Right atrium auricular region (tissue), 2 donors: ENCODE data around the gene MRPL1. TPM values are rescaled to one million over a fixed set of nuclear protein-coding genes. Genes with fewer than 3 reads are reported as not detected.
"Not testable (repeated sequence)": the region's sequence is repeated elsewhere in the genome, so short reads cannot be mapped to it uniquely, and the experiment has no call there.

Source experiments
- DNase-seq: peaks from one replicate; pipeline ENCODE4 v3.0.0-alpha.2; 2019; ENCODE audit warnings: low spot score
- H3K27ac ChIP-seq, 2 donors: fragments of 200-600 bp; sonication (generic); 1 replicate in 1 of 2; 2 replicates in 1 of 2; pipeline ENCODE4 v1.5.1; 2016 to 2019
- H3K27me3 ChIP-seq, 2 donors: fragments of 200-600 bp; sonication (generic); one replicate each; pipeline versions ENCODE4 v1.5.1 to v1.6.0; 2017 to 2019
- H3K36me3 ChIP-seq: fragments of 200-600 bp; sonication (generic); one replicate; pipeline ENCODE4 v1.5.1; 2016
- H3K4me1 ChIP-seq, 2 donors: fragments of 200-600 bp; sonication (generic); one replicate each; pipeline versions ENCODE4 v1.5.1 to v1.6.0; 2017 to 2019
- H3K4me3 ChIP-seq, 2 donors: fragments of 200-600 bp; sonication (generic); 1 replicate in 1 of 2; 2 replicates in 1 of 2; pipeline ENCODE4 v1.5.1; 2017 to 2019; ENCODE audit warnings: mild to moderate bottlenecking in 1 of 2, moderate library complexity in 1 of 2
- H3K9me3 ChIP-seq, 2 donors: fragments of 200-600 bp; sonication (generic); one replicate each; pipeline ENCODE4 v1.5.1; 2019
- CTCF ChIP-seq, 2 donors: fragments of 200-600 bp; sonication (generic); IDR thresholded peaks; one replicate each; pipeline ENCODE4 v1.5.1; 2019; ENCODE audit warnings: antibody characterized with exemption in 2 of 2
- total RNA-seq, 2 donors: library from RNA; depleted of rRNA; stranded (reverse); fragments of >200 nt; gene quantifications; one replicate each; pipeline ENCODE4 v1.1.0, GENCODE V29; 2016

The MRPL1 gene
- total RNA-seq, 2 donors from 2014 or later, result 17.4 to 32.0 TPM

GRCh38 chr4:77938560-77938959 is 75.9 kb downstream of the MRPL1 start:
- Histone ChIP-seq H3K27me3 (no peaks in the 10 kb centered on the region), H3K4me3 (no peak overlapping the region), H3K9me3 (no peaks in the 10 kb centered on the region), H3K4me1 (no peaks in the 10 kb centered on the region), H3K36me3 (peaks cover 3% of the 10 kb centered on the region), H3K27ac (no peak overlapping the region)
- DNase-seq, result no peak
- TF ChIP-seq CTCF (IDR thresholded peaks at IDR 0.05), result no peak

- DNase-seq, H3K4me3 ChIP-seq, H3K27ac ChIP-seq, H3K36me3 ChIP-seq, H3K9me3 ChIP-seq, H3K4me1 ChIP-seq, H3K27me3 ChIP-seq: not testable (repeated sequence)
Measured at GRCh38 chr4:77945929-77946328, 83.3 kb downstream of the MRPL1 start.

GRCh38 chr4:77950203-77950602 is 87.6 kb downstream of the MRPL1 start:
- Histone ChIP-seq H3K27me3 (peaks cover 0 to 3% of the 10 kb centered on the region in 2 donors), H3K36me3 (peaks cover 18% of the 10 kb centered on the region), H3K27ac (no peak overlapping the region), H3K4me3 (no peak overlapping the region), H3K9me3 (peaks cover 0 to 9% of the 10 kb centered on the region in 2 donors), H3K4me1 (no peaks in the 10 kb centered on the region)
- DNase-seq, result no peak
- TF ChIP-seq CTCF (IDR thresholded peaks at IDR 0.05), result no peak

DNA sequence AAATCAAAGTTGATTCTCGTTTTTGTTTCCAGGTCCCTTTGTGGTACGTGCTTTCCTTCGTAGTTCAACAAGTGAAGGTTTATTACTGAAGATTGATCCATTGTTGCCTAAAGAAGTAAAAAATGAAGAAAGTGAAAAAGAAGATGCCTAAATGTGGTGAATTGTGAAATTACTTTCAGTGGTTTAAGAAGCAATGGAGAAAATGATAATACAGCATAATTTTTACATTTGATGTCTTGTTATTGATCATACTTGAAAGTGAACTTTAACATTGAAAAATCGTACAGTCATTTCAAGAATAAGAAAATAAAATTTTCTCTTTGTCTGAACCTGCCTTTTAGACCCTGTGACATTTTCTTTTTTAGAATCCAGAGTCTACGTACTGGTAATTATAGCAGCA is 89.8 kb downstream of the MRPL1 start:
- H3K4me3 ChIP-seq, result no peak overlapping the region
- no peak for TF ChIP-seq CTCF (IDR thresholded peaks at IDR 0.05)
- no peaks in the 10 kb centered on the region for H3K9me3 ChIP-seq
- DNase-seq, result no peak
- peaks cover 18% of the 10 kb centered on the region for H3K36me3 ChIP-seq
- H3K4me1 ChIP-seq, result no peaks in the 10 kb centered on the region
- no peak overlapping the region for H3K27ac ChIP-seq
- peaks cover 0 to 3% of the 10 kb centered on the region in 2 donors for H3K27me3 ChIP-seq

GRCh38 chr4:77954690-77955089 is 92.1 kb downstream of the MRPL1 start:
- DNase-seq, result no peak
- Histone ChIP-seq H3K4me1 (no peaks in the 10 kb centered on the region), H3K36me3 (peaks cover 18% of the 10 kb centered on the region), H3K4me3 (no peak overlapping the region), H3K9me3 (no peaks in the 10 kb centered on the region), H3K27ac (no peak overlapping the region), H3K27me3 (peaks cover 0 to 3% of the 10 kb centered on the region in 2 donors)
- no peak for TF ChIP-seq CTCF (IDR thresholded peaks at IDR 0.05)

- Histone ChIP-seq H3K4me1 (no peaks in the 10 kb centered on the region), H3K27me3 (peaks cover 0 to 2% of the 10 kb centered on the region in 2 donors), H3K36me3 (peaks cover 7% of the 10 kb centered on the region), H3K9me3 (no peaks in the 10 kb centered on the region), H3K27ac (no peak overlapping the region), H3K4me3 (no peak overlapping the region)
- no peak for DNase-seq
- no peak for TF ChIP-seq CTCF (IDR thresholded peaks at IDR 0.05)
Measured at GRCh38 chr4:77956917-77957316, 94.3 kb downstream of the MRPL1 start.
